Measurements from ENCODE around the gene TMEM201. TPM values are rescaled to one million over a fixed set of nuclear protein-coding genes. Genes with fewer than 3 reads are reported as not detected.

The TMEM201 gene
- total and polyA plus RNA-seq, 2 of the 4 experiments (the other 2 are of a cell fraction) = 1.3 to 8.7 TPM

GRCh38 chr1:9618909-9619679 is 30.4 kb downstream of the TMEM201 start (continued):
- TF ChIP-seq ELK1 (IDR thresholded peaks at IDR 0.05; ENCODE audit: borderline replicate concordance, low read depth, low read length) = no peak
- TF ChIP-seq POLR2A (IDR thresholded peaks at IDR 0.05; ENCODE audit: low read depth, low read length) = no peak
- no peak for TF ChIP-seq RFX5 (IDR thresholded peaks at IDR 0.05; ENCODE audit: low read depth, low read length)

GRCh38 chr1:9621032-9621431 is 32.3 kb downstream of the TMEM201 start:
- H2AK5ac ChIP-seq (ENCODE audit: low read depth, low read length) = no peak overlapping the region
- no peak for TF ChIP-seq RCOR1 (IDR thresholded peaks at IDR 0.05; ENCODE audit: insufficient replicate concordance, low read length)
- TF ChIP-seq BHLHE40 (IDR thresholded peaks at IDR 0.05; ENCODE audit: low read depth, low read length) = no peak
- no peak for TF ChIP-seq ELK1 (IDR thresholded peaks at IDR 0.05; ENCODE audit: borderline replicate concordance, low read depth, low read length)
- TF ChIP-seq USF2 (IDR thresholded peaks at IDR 0.05; ENCODE audit: low read depth, low read length) = no peak
- TF ChIP-seq MXI1 (IDR thresholded peaks at IDR 0.05; ENCODE audit: borderline replicate concordance, low read depth, low read length) = no peak
- TF ChIP-seq MAFK (IDR thresholded peaks at IDR 0.05; ENCODE audit: low read depth, low read length) = no peak
- no peak for TF ChIP-seq NFE2L2 (IDR thresholded peaks at IDR 0.05; ENCODE audit: low read depth, low read length)
- no peak for TF ChIP-seq POLR2A (IDR thresholded peaks at IDR 0.05; ENCODE audit: low read depth, low read length)
- TF ChIP-seq SMC3 (IDR thresholded peaks at IDR 0.05; ENCODE audit: low read depth, low read length) = no peak
- TF ChIP-seq RFX5 (IDR thresholded peaks at IDR 0.05; ENCODE audit: low read depth, low read length) = no peak
- TF ChIP-seq CEBPB (IDR thresholded peaks at IDR 0.05; ENCODE audit: low read depth, low read length) = no peak
- TF ChIP-seq CHD1 (IDR thresholded peaks at IDR 0.05; ENCODE audit: low read depth, low read length) = no peak

More at GRCh38 chr1:9621032-9621431, 32.3 kb downstream of the TMEM201 start:
- BruUV-seq (replicated peaks) = no TSS peak
- Histone ChIP-seq H2AK9ac (replicated peaks; ENCODE audit: low read depth, low read length, poor library complexity) (no peak overlapping the region), H3K23ac (ENCODE audit: low read depth, low read length) (no peak overlapping the region), H2BK20ac (ENCODE audit: low read depth, low read length) (no peak overlapping the region), H3K18ac (ENCODE audit: low read depth, low read length) (no peak overlapping the region), H2BK120ac (ENCODE audit: low read depth, low read length) (no peak overlapping the region), H4K8ac (ENCODE audit: low read depth in 2 of 2, low read length in 2 of 2) (no peak overlapping the region), H3K4me2 (ENCODE audit: low read depth, low read length) (no peak overlapping the region), H4K20me1 (ENCODE audit: insufficient read depth, low read length) (no peaks in the 10 kb centered on the region), H3K9me1 (ENCODE audit: insufficient read depth, low read length) (no peaks in the 10 kb centered on the region), H2AFZ (replicated peaks; ENCODE audit: low read length, poor library complexity) (no peak overlapping the region), H3K27me3 (ENCODE audit: control insufficient read depth, insufficient read depth, low read length) (0 out of 2 replicates have a peak, but pooled peaks cover under 1% of the 10 kb centered on the region), H2BK5ac (ENCODE audit: low read depth, low read length, poor library complexity, severe bottlenecking) (no peak overlapping the region), H3K4me1 (ENCODE audit: control insufficient read depth, insufficient read depth, low read length) (no peaks in the 10 kb centered on the region), H2BK15ac (ENCODE audit: low read depth, low read length) (no peak overlapping the region), H4K5ac (ENCODE audit: low read depth, low read length) (no peak overlapping the region), H3K14ac (replicated peaks; ENCODE audit: low read depth, low read length) (no peak overlapping the region), H3K27ac (ENCODE audit: insufficient read depth, low read length) (no peak overlapping the region), H3K4me3 (ENCODE audit: insufficient read depth, low read depth, low read length) (no peak overlapping the region), H3K9me3 (ENCODE audit: control insufficient read depth, insufficient read depth, low read length) (no peaks in the 10 kb centered on the region), H3K36me3 (ENCODE audit: control insufficient read depth, insufficient read depth, low read length) (no peaks in the 10 kb centered on the region), H3K56ac (ENCODE audit: extremely low read depth, insufficient read depth, low read length) (no peak overlapping the region), H3K79me1 (ENCODE audit: low read depth in 1 of 2, low read length in 2 of 2) (no peaks in the 10 kb centered on the region), H3K4ac (ENCODE audit: low read depth, low read length) (no peak overlapping the region), H3K9ac (ENCODE audit: low read depth, low read length) (no peak overlapping the region), H4K91ac (ENCODE audit: insufficient read depth, low read depth, low read length) (no peak overlapping the region)
- intact Hi-C loops (cut with micrococcal nuclease) (no loop called here), in situ Hi-C loops (cut with MboI; ENCODE audit: low sequenced_read_pairs) (no loop called here), dilution Hi-C loops (cut with HindIII; ENCODE audit: low sequenced_read_pairs, unreplicated experiment) (no loop called here)
- POLR2A ChIA-PET (ENCODE audit: unreplicated experiment) = no interaction called here
- DNase-seq (no peak), ATAC-seq (ENCODE audit: low read depth) (no peak)
- CTCF ChIA-PET = no interaction called here

Measured in IMR-90 (cell line).